IMR-90 (cell line): ENCODE measurements around the gene HDAC3. TPM values are rescaled to one million over a fixed set of nuclear protein-coding genes. Genes with fewer than 3 reads are reported as not detected.

ENCODE experiments used
- ATAC-seq: fragments of 200-7000 bp; cut with Tn5 transposase; 2 replicates; pipeline ENCODE4 v1.9.1; 2020; ENCODE audit warnings: low read depth, mild to moderate bottlenecking, moderate library complexity
- BruUV-seq: library from RNA; stranded (reverse); fragments of 400-500 nt; replicated peaks from 2 replicates; lab custom pipeline; 2021; lab: Mats Ljungman, UMichigan
- CTCF ChIA-PET: fragments of 300-600 bp; formaldehyde crosslinking; extraction: SDS; loops from one replicate; lab custom pipeline; 2021; ENCODE audit warnings: antibody characterized with exemption; lab: Yijun Ruan, JAX
- POLR2A ChIA-PET: fragments of 300-600 bp; sonication (Branson Sonifier 250); formaldehyde crosslinking; loops from one replicate; lab custom pipeline; 2022; ENCODE audit warnings: antibody characterized with exemption; ENCODE audit not compliant: unreplicated experiment; lab: Charles Lee
- DNase-seq: peaks from one replicate; pipeline ENCODE4 v3.0.0; 2013
- H2AFZ ChIP-seq: replicated peaks from 2 replicates; pipeline ENCODE3; 2013; ENCODE audit warnings: low read length, mild to moderate bottlenecking; ENCODE audit not compliant: poor library complexity
- H2AK5ac ChIP-seq: 2 replicates; pipeline ENCODE4 v1.6.1; 2013; ENCODE audit warnings: low read depth, low read length, inconsistent platforms
- H2AK9ac ChIP-seq: replicated peaks from 2 replicates; pipeline ENCODE3; 2013; ENCODE audit warnings: mild to moderate bottlenecking, low read depth, low read length, moderate library complexity; ENCODE audit not compliant: poor library complexity
- H2BK120ac ChIP-seq: 2 replicates; pipeline ENCODE4 v1.6.1; 2013; ENCODE audit warnings: low read depth, low read length, inconsistent platforms
- H2BK15ac ChIP-seq: 3 replicates; pipeline ENCODE4 v1.6.1; 2013; ENCODE audit warnings: low read depth, low read length, inconsistent platforms
- H2BK20ac ChIP-seq: 2 replicates; pipeline ENCODE4 v1.6.1; 2013; ENCODE audit warnings: low read depth, mild to moderate bottlenecking, inconsistent platforms, low read length, moderate library complexity
- H2BK5ac ChIP-seq: 2 replicates; pipeline ENCODE4 v1.6.1; 2013; ENCODE audit warnings: mild to moderate bottlenecking, low read depth, low read length, inconsistent platforms; ENCODE audit not compliant: poor library complexity, severe bottlenecking
- H3K14ac ChIP-seq: replicated peaks from 2 replicates; pipeline ENCODE4 v1.6.1; 2013; ENCODE audit warnings: low read depth, low read length, inconsistent platforms
- H3K18ac ChIP-seq: 2 replicates; pipeline ENCODE4 v1.6.1; 2013; ENCODE audit warnings: low read depth, low read length, control low read depth
- H3K23ac ChIP-seq: 2 replicates; pipeline ENCODE4 v1.6.1; 2013; ENCODE audit warnings: low read depth, low read length, inconsistent platforms
- H3K27ac ChIP-seq: 2 replicates; pipeline ENCODE4 v1.5.1; 2013; ENCODE audit warnings: mild to moderate bottlenecking, control low read depth, low read length; ENCODE audit not compliant: insufficient read depth
- H3K27me3 ChIP-seq: 2 replicates; pipeline ENCODE4 v1.6.1; 2013; ENCODE audit warnings: low read length; ENCODE audit not compliant: control insufficient read depth, insufficient read depth
- H3K36me3 ChIP-seq: 2 replicates; pipeline ENCODE4 v1.6.1; 2013; ENCODE audit warnings: low read length, mixed read lengths; ENCODE audit not compliant: control insufficient read depth, insufficient read depth
- H3K4ac ChIP-seq: 2 replicates; pipeline ENCODE4 v1.6.1; 2013; ENCODE audit warnings: low read depth, low read length, inconsistent platforms
- H3K4me1 ChIP-seq: 2 replicates; pipeline ENCODE4 v1.6.1; 2013; ENCODE audit warnings: low read length, mixed read lengths; ENCODE audit not compliant: control insufficient read depth, insufficient read depth
- H3K4me2 ChIP-seq: 2 replicates; pipeline ENCODE4 v1.6.1; 2013; ENCODE audit warnings: low read depth, mild to moderate bottlenecking, control low read depth, low read length, moderate library complexity
- H3K4me3 ChIP-seq: 2 replicates; pipeline ENCODE4 v1.5.1; 2013; ENCODE audit warnings: low read depth, mild to moderate bottlenecking, control low read depth, low read length, moderate library complexity; ENCODE audit not compliant: insufficient read depth
- H3K56ac ChIP-seq: 2 replicates; pipeline ENCODE4 v1.6.1; 2013; ENCODE audit warnings: low read length, inconsistent platforms; ENCODE audit not compliant: insufficient read depth; ENCODE audit errors: extremely low read depth
- H3K79me1 ChIP-seq, 2 experiments: 2 replicates each; pipeline ENCODE4 v1.6.1; 2013; ENCODE audit warnings: low read length in 2 of 2, inconsistent platforms in 1 of 2, low read depth in 1 of 2
- H3K9ac ChIP-seq: 2 replicates; pipeline ENCODE4 v1.6.1; 2013; ENCODE audit warnings: low read depth, low read length, control low read depth
- H3K9me1 ChIP-seq: 2 replicates; pipeline ENCODE4 v1.6.1; 2013; ENCODE audit warnings: low read length, inconsistent platforms; ENCODE audit not compliant: insufficient read depth
- H3K9me3 ChIP-seq: 2 replicates; pipeline ENCODE4 v1.6.1; 2013; ENCODE audit warnings: low read length; ENCODE audit not compliant: control insufficient read depth, insufficient read depth
- H4K20me1 ChIP-seq: 2 replicates; pipeline ENCODE4 v1.6.1; 2013; ENCODE audit warnings: low read length, inconsistent platforms; ENCODE audit not compliant: insufficient read depth
- H4K5ac ChIP-seq: 2 replicates; pipeline ENCODE4 v1.6.1; 2013; ENCODE audit warnings: mild to moderate bottlenecking, low read depth, low read length, control low read depth
- H4K8ac ChIP-seq, 2 experiments: 2 replicates each; pipeline ENCODE4 v1.6.1; 2013; ENCODE audit warnings: low read depth in 2 of 2, low read length in 2 of 2, control low read depth in 1 of 2, inconsistent platforms in 1 of 2
- H4K91ac ChIP-seq: 2 replicates; pipeline ENCODE4 v1.6.1; 2013; ENCODE audit warnings: low read depth, low read length, inconsistent platforms; ENCODE audit not compliant: insufficient read depth
- BHLHE40 ChIP-seq: fragments of 150-350 bp; IDR thresholded peaks from 2 replicates; pipeline ENCODE4 v1.6.1; 2016; ENCODE audit warnings: mild to moderate bottlenecking, low read depth, low read length
- CEBPB ChIP-seq: IDR thresholded peaks from 2 replicates; pipeline ENCODE4 v1.6.1; 2012; ENCODE audit warnings: low read depth, low read length, improper control_type of control experiment
- CHD1 ChIP-seq: IDR thresholded peaks from 2 replicates; pipeline ENCODE4 v1.6.1; 2012; ENCODE audit warnings: low read depth, low read length, improper control_type of control experiment
- CTCF ChIP-seq: conservative IDR thresholded peaks from 2 replicates; pipeline ENCODE4 v1.5.1; 2012; ENCODE audit warnings: mild to moderate bottlenecking, low read depth, low read length, improper control_type of control experiment
- ELK1 ChIP-seq: fragments of 150-350 bp; IDR thresholded peaks from 2 replicates; pipeline ENCODE4 v1.6.1; 2016; ENCODE audit warnings: low read depth, mild to moderate bottlenecking, low read length, moderate library complexity, borderline replicate concordance
- FOS ChIP-seq: fragments of 150-350 bp; IDR thresholded peaks from 2 replicates; pipeline ENCODE4 v1.6.1; 2016; ENCODE audit warnings: low read depth, low read length
- MAFK ChIP-seq: IDR thresholded peaks from 2 replicates; pipeline ENCODE4 v1.6.1; 2012; ENCODE audit warnings: low read depth, low read length, improper control_type of control experiment
- MAZ ChIP-seq: IDR thresholded peaks from 2 replicates; pipeline ENCODE4 v1.6.1; 2012; ENCODE audit warnings: low read depth, mild to moderate bottlenecking, low read length, improper control_type of control experiment, moderate library complexity, borderline replicate concordance
- MXI1 ChIP-seq: IDR thresholded peaks from 2 replicates; pipeline ENCODE4 v1.6.1; 2012; ENCODE audit warnings: low read depth, mild to moderate bottlenecking, low read length, moderate library complexity, borderline replicate concordance
- NFE2L2 ChIP-seq: fragments of 150-350 bp; IDR thresholded peaks from 2 replicates; pipeline ENCODE4 v1.6.1; 2016; ENCODE audit warnings: low read depth, mild to moderate bottlenecking, low read length
- POLR2A ChIP-seq: IDR thresholded peaks from 2 replicates; pipeline ENCODE4 v1.6.1; 2012; ENCODE audit warnings: mild to moderate bottlenecking, low read depth, low read length
- RAD21 ChIP-seq: IDR thresholded peaks from 2 replicates; pipeline ENCODE4 v1.6.1; 2012; ENCODE audit warnings: low read length, improper control_type of control experiment
- RCOR1 ChIP-seq: IDR thresholded peaks from 2 replicates; pipeline ENCODE4 v1.6.1; 2012; ENCODE audit warnings: mild to moderate bottlenecking, low read length, improper control_type of control experiment; ENCODE audit not compliant: insufficient replicate concordance
- RFX5 ChIP-seq: IDR thresholded peaks from 2 replicates; pipeline ENCODE4 v1.8.0; 2012; ENCODE audit warnings: low read depth, mild to moderate bottlenecking, low read length, moderate library complexity
- SMC3 ChIP-seq: fragments of 150-350 bp; IDR thresholded peaks from 2 replicates; pipeline ENCODE4 v1.6.1; 2016; ENCODE audit warnings: low read depth, mild to moderate bottlenecking, antibody characterized with exemption, low read length, moderate library complexity
- USF2 ChIP-seq: fragments of 150-350 bp; IDR thresholded peaks from 2 replicates; pipeline ENCODE4 v1.6.1; 2017; ENCODE audit warnings: mild to moderate bottlenecking, antibody characterized with exemption, low read length, low read depth
- WGBS, 2 experiments: methylation state at CpG; one replicate each; pipeline versions ENCODE4 v1.1.5 to v1.1.7; 2013; ENCODE audit warnings: missing lambda C conversion rate in 2 of 2; ENCODE audit not compliant: insufficient read length in 1 of 2; ENCODE audit errors: extremely low coverage in 2 of 2; 5-methylcytosine and 5-hydroxymethylcytosine counted together
- dilution Hi-C: fragments of 300-500 bp; cut with HindIII; formaldehyde crosslinking; loops from one replicate; pipeline ENCODE4 v1.14.3; 2018; ENCODE audit warnings: low sequenced_read_pairs; ENCODE audit not compliant: unreplicated experiment
- in situ Hi-C: fragments of 300-500 bp; cut with MboI; formaldehyde crosslinking; loops from 3 replicates; pipeline ENCODE4 v1.14.3; 2019; ENCODE audit warnings: low sequenced_read_pairs, inconsistent platforms, mixed read lengths
- intact Hi-C: fragments of 100-400 bp; cut with micrococcal nuclease; formaldehyde crosslinking; loops from 2 replicates; pipeline ENCODE4 v1.10.0; 2022
- polyA plus RNA-seq, 3 experiments: library from polyadenylated mRNA; depleted of rRNA; stranded (reverse); fragments of >200 nt; gene quantifications; 2 replicates each; pipeline ENCODE4 v1.2.3, GENCODE V29; 2012; ENCODE audit warnings: low replicate concordance in 1 of 3
- total RNA-seq: library from RNA; depleted of rRNA; stranded (reverse); fragments of >200 nt; gene quantifications from 2 replicates; pipeline ENCODE4 v1.2.3, GENCODE V29; 2012

HDAC3 gene
- total and polyA plus RNA-seq, 2 of the 4 experiments (the other 2 are of a cell fraction), result 84.2 to 89.7 TPM

GRCh38 chr5:141662028-141662427, 25.4 kb upstream of the HDAC3 start:
- H2BK120ac ChIP-seq, result no peak overlapping the region
- no peak overlapping the region for H3K18ac ChIP-seq
- no peak overlapping the region for H4K8ac ChIP-seq
- no peak overlapping the region for H3K23ac ChIP-seq
- H3K4me3 ChIP-seq, result no peak overlapping the region
- H3K14ac ChIP-seq, result no peak overlapping the region
- no peak overlapping the region for H2BK5ac ChIP-seq
- no peaks in the 10 kb centered on the region for H4K20me1 ChIP-seq
- DNase-seq, result no peak
- no peak overlapping the region for H3K4me2 ChIP-seq
- ChIA-PET POLR2A (no interaction called here), CTCF (interaction anchor here (1.0 to 1.2 kb wide), 2 partner anchors 299 to 307 kb away, joined by 3 read pairs; partner anchors contain the start of gene RNF14)
- H3K9me3 ChIP-seq, result no peaks in the 10 kb centered on the region
- no peak overlapping the region for H3K9ac ChIP-seq
- H3K56ac ChIP-seq, result no peak overlapping the region
- peak overlapping the region; percentile 10 for H2AK9ac ChIP-seq
- no peak overlapping the region for H2BK15ac ChIP-seq
- H3K27me3 ChIP-seq, result no peaks in the 10 kb centered on the region
- in situ Hi-C loops (no loop called here), dilution Hi-C loops (no loop called here), intact Hi-C loops (no loop called here)
- H4K91ac ChIP-seq, result no peak overlapping the region
- no peak overlapping the region for H2BK20ac ChIP-seq
- H4K5ac ChIP-seq, result no peak overlapping the region
- ATAC-seq, result no peak
- H3K9me1 ChIP-seq, result peaks cover 2% of the 10 kb centered on the region; the same call in 1 of the 2 replicates
- TF ChIP-seq SMC3, result no peak
- TF ChIP-seq CHD1, result no peak
- TF ChIP-seq RFX5, result no peak
- no peak for TF ChIP-seq MXI1
- TF ChIP-seq RAD21, result no peak
- no peak for TF ChIP-seq CEBPB
- no peak for TF ChIP-seq FOS
- no peak for TF ChIP-seq NFE2L2
- no peak for TF ChIP-seq USF2
- TF ChIP-seq MAZ, result no peak
- no peak for TF ChIP-seq RCOR1
- TF ChIP-seq BHLHE40, result no peak
- TF ChIP-seq CTCF, result no peak
- TF ChIP-seq MAFK, result no peak
- TF ChIP-seq ELK1, result no peak
- no peak for TF ChIP-seq POLR2A
- no TSS peak for BruUV-seq
- H3K27ac ChIP-seq, result no peak overlapping the region
- H2AK5ac ChIP-seq, result no peak overlapping the region
- no peak overlapping the region for H3K4ac ChIP-seq
- 72% methylated on average over 8 of the region's 17 CpGs; no CpG with 5 or more reads in 1 of the 2 experiments for WGBS, 2 experiments
- peaks cover 4% of the 10 kb centered on the region for H3K4me1 ChIP-seq
- peaks cover 15% of the 10 kb centered on the region for H3K36me3 ChIP-seq
- H2AFZ ChIP-seq, result no peak overlapping the region
- H3K79me1 ChIP-seq, result peaks cover 0 to 3% of the 10 kb centered on the region in 2 experiments; a peak in 1 of 4 replicates
